K562 (cell line): Measurements from ENCODE around the gene PTHLH. TPM values are rescaled to one million over a fixed set of nuclear protein-coding genes. Genes with fewer than 3 reads are reported as not detected.

Source experiments
- ATAC-seq: fragments of 200-7000 bp; cut with Tn5 transposase; 3 replicates; pipeline ENCODE4 v1.9.1; 2020; ENCODE audit warnings: moderate library complexity
- BruUV-seq: library from RNA; stranded (reverse); fragments of 400-500 nt; replicated peaks from 2 replicates; lab custom pipeline; 2021; lab: Mats Ljungman, UMichigan
- CTCF ChIA-PET: fragments of 300-600 bp; formaldehyde crosslinking; extraction: SDS; loops from one replicate; lab custom pipeline; 2021; ENCODE audit warnings: low intra/inter-chr PET ratio; lab: Yijun Ruan, JAX
- POLR2A ChIA-PET: fragments of 300-600, 350-650 bp; sonication (Branson Sonifier 250); formaldehyde crosslinking; extraction: SDS; loops from one replicate; lab custom pipeline; 2021; ENCODE audit warnings: antibody characterized with exemption, inconsistent platforms; lab: Yijun Ruan, JAX
- DNase-seq, 4 experiments: peaks; one replicate each; pipeline versions ENCODE4 v3.0.0 to v3.0.0-alpha.2; 2011 to 2018; ENCODE audit warnings: low spot score in 3 of 4, mixed read lengths in 3 of 4; ENCODE audit errors: extremely low read depth in 1 of 4
- FAIRE-seq: peaks from 2 replicates; lab custom pipeline; 2011; peaks lifted over from hg19 to GRCh38; lab: Jason Lieb, UNC
- H2AFZ ChIP-seq: 2 replicates; pipeline ENCODE4 v1.6.0; 2011; ENCODE audit warnings: low read depth, low read length, control low read depth, inconsistent platforms
- H3K27ac ChIP-seq: fragments of 200-600 bp; 3 replicates; pipeline ENCODE4 v1.8.0; 2011; ENCODE audit warnings: low read depth, mild to moderate bottlenecking, control low read depth, inconsistent platforms, low read length, moderate library complexity, mixed read lengths; ENCODE audit errors: extremely low read depth
- H3K27me3 ChIP-seq, 2 experiments: fragments of 300-600 bp in 1 of 2; 2 replicates in 1 of 2; 3 replicates in 1 of 2; pipeline versions ENCODE4 v1.6.0 to v1.8.0; 2011; ENCODE audit warnings: inconsistent platforms in 2 of 2, low read length in 2 of 2, mild to moderate bottlenecking in 1 of 2, mixed read lengths in 1 of 2, moderate library complexity in 1 of 2; ENCODE audit not compliant: control insufficient read depth in 2 of 2, insufficient read depth in 2 of 2
- H3K36me3 ChIP-seq: fragments of 300-600 bp; 3 replicates; pipeline ENCODE4 v1.8.0; 2011; ENCODE audit warnings: mild to moderate bottlenecking, low read length, inconsistent platforms; ENCODE audit not compliant: control insufficient read depth, insufficient read depth
- H3K4me1 ChIP-seq, 2 experiments: fragments of 200-600 bp in 1 of 2; replicated peaks in 1 of 2; 2 replicates in 1 of 2; 3 replicates in 1 of 2; pipeline versions ENCODE4 v1.5.1 to v1.8.0; 2011; ENCODE audit warnings: inconsistent platforms in 2 of 2, low read length in 2 of 2, mild to moderate bottlenecking in 1 of 2, mixed read lengths in 1 of 2, moderate library complexity in 1 of 2; ENCODE audit not compliant: control insufficient read depth in 2 of 2, insufficient read depth in 2 of 2
- H3K4me2 ChIP-seq: 2 replicates; pipeline ENCODE4 v1.6.1; 2011; ENCODE audit warnings: low read length, control low read depth, inconsistent platforms, mixed read lengths; ENCODE audit not compliant: insufficient read depth
- H3K4me3 ChIP-seq: fragments of 200-600 bp; sonication (generic), shearing (Covaris generic); 2 replicates; pipeline ENCODE4 v1.5.1; 2016; ENCODE audit warnings: control low read depth, inconsistent platforms
- H3K79me2 ChIP-seq: fragments of 200-600 bp; 3 replicates; pipeline ENCODE4 v1.8.0; 2011; ENCODE audit warnings: low read length, inconsistent platforms; ENCODE audit not compliant: control insufficient read depth, insufficient read depth
- H3K9ac ChIP-seq, 2 experiments: 2 replicates each; pipeline versions ENCODE4 v1.6.0 to v1.6.1; 2011; ENCODE audit warnings: low read depth in 2 of 2, low read length in 2 of 2, control low read depth in 1 of 2, inconsistent platforms in 1 of 2, mild to moderate bottlenecking in 1 of 2, mixed read lengths in 1 of 2; ENCODE audit not compliant: insufficient read depth in 1 of 2
- H3K9me1 ChIP-seq: one replicate; pipeline ENCODE4 v1.6.0; 2011; ENCODE audit warnings: inconsistent platforms, mild to moderate bottlenecking, low read length, moderate library complexity; ENCODE audit not compliant: control insufficient read depth, insufficient read depth
- H3K9me3 ChIP-seq: replicated peaks from 2 replicates; pipeline ENCODE4 v1.5.1; 2011; ENCODE audit warnings: low read depth, low read length, inconsistent platforms; ENCODE audit not compliant: control insufficient read depth, insufficient read depth
- H4K20me1 ChIP-seq: replicated peaks from 2 replicates; pipeline ENCODE4 v1.6.1; 2011; ENCODE audit warnings: low read length, inconsistent platforms, mixed read lengths; ENCODE audit not compliant: control insufficient read depth, insufficient read depth
- CCAR2 ChIP-seq: fragments of 200-400 bp; formaldehyde crosslinking; IDR thresholded peaks from 2 replicates; pipeline ENCODE4 v1.6.1; 2017; ENCODE audit warnings: mild to moderate bottlenecking, low read depth, low read length
- DIDO1 ChIP-seq: fragments of 450-650 bp; IDR thresholded peaks from 2 replicates; pipeline ENCODE4 v1.6.1; 2016; ENCODE audit warnings: low read depth, missing biosample characterization, missing genetic modification characterization
- HDAC3 ChIP-seq: fragments of 450-650 bp; IDR thresholded peaks from 2 replicates; pipeline ENCODE4 v1.6.1; 2018; ENCODE audit warnings: borderline replicate concordance, mild to moderate bottlenecking, moderate library complexity; ENCODE audit not compliant: partially characterized antibody
- LEF1 ChIP-seq: fragments of 450-650 bp; IDR thresholded peaks from 2 replicates; pipeline ENCODE4 v1.6.1; 2016; ENCODE audit warnings: mild to moderate bottlenecking
- MECOM ChIP-seq: fragments of 250-450 bp; sonication (Bioruptor Pico); IDR thresholded peaks from 2 replicates; pipeline ENCODE4 v1.8.0; 2022; ENCODE audit warnings: inconsistent platforms
- NFATC3 ChIP-seq: fragments of 450-650 bp; IDR thresholded peaks from 2 replicates; pipeline ENCODE4 v1.6.1; 2017; ENCODE audit warnings: mild to moderate bottlenecking
- NR2C2 ChIP-seq, 2 experiments: fragments of 200-800 bp in 1 of 2; sonication (Bioruptor generic) in 1 of 2; sonication (generic) in 1 of 2; formaldehyde crosslinking in 1 of 2; IDR thresholded peaks; 2 replicates each; pipeline versions ENCODE4 v1.6.1 to v1.8.0; 2016 to 2022; ENCODE audit warnings: mild to moderate bottlenecking in 1 of 2, missing compliant biosample characterization in 1 of 2, missing genetic modification characterization in 1 of 2, missing genetic modification reagents in 1 of 2
- POU5F1 ChIP-seq: fragments of 150-350 bp; IDR thresholded peaks from 2 replicates; pipeline ENCODE4 v1.6.1; 2014; ENCODE audit warnings: borderline replicate concordance, low read length, low read depth, mild to moderate bottlenecking; ENCODE audit not compliant: partially characterized antibody
- SLC30A9 ChIP-seq: fragments of 250-450 bp; sonication (Bioruptor Pico); IDR thresholded peaks from 2 replicates; pipeline ENCODE4 v1.8.0; 2022; ENCODE audit warnings: mild to moderate bottlenecking, moderate library complexity
- ZNF174 ChIP-seq: fragments of 250-450 bp; sonication (Bioruptor Pico); IDR thresholded peaks from 2 replicates; pipeline ENCODE4 v1.4.0; 2020; ENCODE audit warnings: mild to moderate bottlenecking
- WGBS: fragments of 100-300 bp; shearing (Covaris generic); methylation state at CpG from one replicate; pipeline ENCODE4 v1.1.6; 2016; ENCODE audit warnings: low coverage, mixed read lengths; ENCODE audit not compliant: insufficient coverage; ENCODE audit errors: missing lambda C conversion rate; 5-methylcytosine and 5-hydroxymethylcytosine counted together
- in situ Hi-C: fragments of 300-500 bp; cut with MboI; formaldehyde crosslinking; loops from 4 replicates; pipeline ENCODE4 v1.15.0; 2018; ENCODE audit warnings: inconsistent platforms, mixed read lengths
- intact Hi-C: fragments of 100-400 bp; cut with micrococcal nuclease; formaldehyde crosslinking; loops from 2 replicates; pipeline ENCODE4 v1.14.2; 2022
- polyA plus RNA-seq, 8 experiments: library from polyadenylated mRNA; depleted of rRNA in 4 of 8; stranded (reverse) in 5 of 8; unstranded in 3 of 8; fragments of >200 nt; fragmentation: Nextera tagmentation in 2 of 8; fragmentation: Illumina TruSeq in 1 of 8; extraction: Ambion mirVana in 2 of 8; extraction: Trizol in 1 of 8; gene quantifications; 2 replicates each; pipeline versions ENCODE4 v1.2.1 to v1.2.3, GENCODE V29; 2011 to 2014; ENCODE audit warnings: inconsistent platforms in 1 of 8, missing spikeins in 1 of 8
- total RNA-seq, 7 experiments: library from RNA; depleted of rRNA in 6 of 7; stranded (reverse); fragments of >200 nt in 6 of 7; fragmentation: Illumina TruSeq in 2 of 7; extraction: Trizol in 2 of 7; gene quantifications; 2 replicates each; pipeline versions ENCODE4 v1.2.1 to v1.2.3, GENCODE V29; 2011 to 2021; ENCODE audit warnings: low replicate concordance in 1 of 7
- TF ChIP-seq, protein P1 (sequence below): sonication (generic); IDR thresholded peaks from 2 replicates; pipeline ENCODE4 v1.6.1; 2016
- TF ChIP-seq, protein P2 (sequence below): sonication (generic); formaldehyde crosslinking; IDR thresholded peaks from 2 replicates; pipeline ENCODE4 v1.8.1; 2023; ENCODE audit warnings: mild to moderate bottlenecking, missing genetic modification reagents

Gene PTHLH
- total and polyA plus RNA-seq, 9 of the 15 experiments (the other 6 are each of a cell fraction or from before 2014, with no cell fraction given) = 0.14 to 2.5 (median 0.74) TPM

- no TSS peak for BruUV-seq
- intact Hi-C loops = no loop called here
- 69% methylated on average over 3 of the region's 3 CpGs for WGBS
- no peak overlapping the region for H3K27ac ChIP-seq
- no peak overlapping the region for H3K4me2 ChIP-seq
- ATAC-seq (no peak), DNase-seq (no peak), FAIRE-seq (no peak)
- no peak overlapping the region for H2AFZ ChIP-seq
- H3K27me3 ChIP-seq = no peaks in the 10 kb centered on the region
- H3K36me3 ChIP-seq = no peaks in the 10 kb centered on the region
- in situ Hi-C loops = no loop called here
- H3K9me3 ChIP-seq = no peaks in the 10 kb centered on the region
- no peaks in the 10 kb centered on the region for H3K79me2 ChIP-seq
- H3K4me3 ChIP-seq = no peak overlapping the region
- no peak overlapping the region for H3K9ac ChIP-seq
- H4K20me1 ChIP-seq = no peaks in the 10 kb centered on the region
- ChIA-PET CTCF (no interaction called here), POLR2A (no interaction called here)
- TF ChIP-seq LEF1 = no peak
- no peak for TF ChIP-seq POU5F1
- no peak for TF ChIP-seq SLC30A9 (CRISPR knock-in tag)
- no peak for TF ChIP-seq ZNF174 (CRISPR knock-in tag)
- no peak for TF ChIP-seq NFATC3
- TF ChIP-seq, protein P1, sequence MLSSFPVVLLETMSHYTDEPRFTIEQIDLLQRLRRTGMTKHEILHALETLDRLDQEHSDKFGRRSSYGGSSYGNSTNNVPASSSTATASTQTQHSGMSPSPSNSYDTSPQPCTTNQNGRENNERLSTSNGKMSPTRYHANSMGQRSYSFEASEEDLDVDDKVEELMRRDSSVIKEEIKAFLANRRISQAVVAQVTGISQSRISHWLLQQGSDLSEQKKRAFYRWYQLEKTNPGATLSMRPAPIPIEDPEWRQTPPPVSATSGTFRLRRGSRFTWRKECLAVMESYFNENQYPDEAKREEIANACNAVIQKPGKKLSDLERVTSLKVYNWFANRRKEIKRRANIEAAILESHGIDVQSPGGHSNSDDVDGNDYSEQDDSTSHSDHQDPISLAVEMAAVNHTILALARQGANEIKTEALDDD = no peak
- H3K4me1 ChIP-seq = no peaks in the 10 kb centered on the region
- H3K9me1 ChIP-seq = no peaks in the 10 kb centered on the region
Observed at GRCh38 chr12:27960821-27961220, 11.7 kb downstream of the PTHLH start.

- Histone ChIP-seq H3K4me2 (no peak overlapping the region), H3K27me3 (no peaks in the 10 kb centered on the region), H3K4me1 (no peaks in the 10 kb centered on the region), H2AFZ (no peak overlapping the region), H3K79me2 (no peaks in the 10 kb centered on the region), H3K27ac (no peak overlapping the region), H4K20me1 (no peaks in the 10 kb centered on the region), H3K36me3 (no peaks in the 10 kb centered on the region), H3K9me1 (no peaks in the 10 kb centered on the region), H3K9me3 (no peaks in the 10 kb centered on the region), H3K4me3 (no peak overlapping the region), H3K9ac (no peak overlapping the region)
- FAIRE-seq (no peak), DNase-seq (no peak), ATAC-seq (no peak)
- TF ChIP-seq MECOM (CRISPR knock-in tag) (no peak), CCAR2 (no peak), DIDO1 (tag) (no peak), HDAC3 (no peak), NR2C2 (CRISPR knock-in tag; IDR thresholded peaks at IDR 0.05) (no peak), NR2C2 (tag; IDR thresholded peaks at IDR 0.05) (no peak)
- TF ChIP-seq, protein P2, sequence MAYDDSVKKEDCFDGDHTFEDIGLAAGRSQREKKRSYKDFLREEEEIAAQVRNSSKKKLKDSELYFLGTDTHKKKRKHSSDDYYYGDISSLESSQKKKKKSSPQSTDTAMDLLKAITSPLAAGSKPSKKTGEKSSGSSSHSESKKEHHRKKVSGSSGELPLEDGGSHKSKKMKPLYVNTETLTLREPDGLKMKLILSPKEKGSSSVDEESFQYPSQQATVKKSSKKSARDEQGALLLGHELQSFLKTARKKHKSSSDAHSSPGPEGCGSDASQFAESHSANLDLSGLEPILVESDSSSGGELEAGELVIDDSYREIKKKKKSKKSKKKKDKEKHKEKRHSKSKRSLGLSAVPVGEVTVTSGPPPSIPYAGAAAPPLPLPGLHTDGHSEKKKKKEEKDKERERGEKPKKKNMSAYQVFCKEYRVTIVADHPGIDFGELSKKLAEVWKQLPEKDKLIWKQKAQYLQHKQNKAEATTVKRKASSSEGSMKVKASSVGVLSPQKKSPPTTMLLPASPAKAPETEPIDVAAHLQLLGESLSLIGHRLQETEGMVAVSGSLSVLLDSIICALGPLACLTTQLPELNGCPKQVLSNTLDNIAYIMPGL (CRISPR knock-in tag) = no peak
- CTCF ChIA-PET = interaction anchor here (0.6 kb wide), 1 partner anchor 301 kb away, joined by 4 read pairs; no protein-coding TSS in a partner anchor
- in situ Hi-C loops = no loop called here
- BruUV-seq = no TSS peak
- POLR2A ChIA-PET = no interaction called here
- intact Hi-C loops = no loop called here
- 62% methylated on average over 3 of the region's 3 CpGs for WGBS
Observed at GRCh38 chr12:27958675-27959074, 13.9 kb downstream of the PTHLH start.
